PC-3 (cell line): ENCODE measurements around the gene LSMEM2.

ENCODE experiments used
- EZH2 ChIP-seq: fragments of 300-600 bp; sonication (generic); IDR thresholded peaks from one replicate; pipeline ENCODE4 v1.6.1; 2017; ENCODE audit warnings: antibody characterized with exemption, mild to moderate bottlenecking, low read length; ENCODE audit not compliant: unreplicated experiment
- EZH2phosphoT487 ChIP-seq: fragments of 300-600 bp; sonication (generic); IDR thresholded peaks from 2 replicates; pipeline ENCODE4 v1.6.1; 2018; ENCODE audit warnings: mild to moderate bottlenecking, antibody characterized with exemption, low read length, borderline replicate concordance
- TF ChIP-seq, protein P1 (sequence below): fragments of 300-600 bp; sonication (generic); conservative IDR thresholded peaks from 2 replicates; pipeline ENCODE4 v1.5.1; 2017; ENCODE audit warnings: antibody characterized with exemption, low read depth, mild to moderate bottlenecking, low read length

DNA sequence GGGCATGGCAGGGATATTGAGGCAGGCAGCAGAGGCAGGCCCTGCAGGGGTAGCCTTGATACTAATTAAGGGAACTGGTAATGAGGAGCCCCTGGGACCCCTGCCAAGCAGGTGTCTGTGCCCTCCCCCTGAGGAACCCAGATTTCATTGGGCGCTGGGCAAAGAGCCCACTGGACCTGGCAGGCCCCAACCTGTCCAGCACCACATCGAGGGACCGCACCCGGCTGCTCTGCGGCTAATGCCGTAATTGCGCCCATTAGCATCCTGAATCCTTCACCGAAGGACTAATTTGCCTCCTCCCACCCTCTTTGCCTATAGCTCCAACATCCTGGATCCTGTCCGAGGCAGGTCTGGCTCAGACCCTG is 23.7 kb upstream of the LSMEM2 start:
- TF ChIP-seq, protein P1, sequence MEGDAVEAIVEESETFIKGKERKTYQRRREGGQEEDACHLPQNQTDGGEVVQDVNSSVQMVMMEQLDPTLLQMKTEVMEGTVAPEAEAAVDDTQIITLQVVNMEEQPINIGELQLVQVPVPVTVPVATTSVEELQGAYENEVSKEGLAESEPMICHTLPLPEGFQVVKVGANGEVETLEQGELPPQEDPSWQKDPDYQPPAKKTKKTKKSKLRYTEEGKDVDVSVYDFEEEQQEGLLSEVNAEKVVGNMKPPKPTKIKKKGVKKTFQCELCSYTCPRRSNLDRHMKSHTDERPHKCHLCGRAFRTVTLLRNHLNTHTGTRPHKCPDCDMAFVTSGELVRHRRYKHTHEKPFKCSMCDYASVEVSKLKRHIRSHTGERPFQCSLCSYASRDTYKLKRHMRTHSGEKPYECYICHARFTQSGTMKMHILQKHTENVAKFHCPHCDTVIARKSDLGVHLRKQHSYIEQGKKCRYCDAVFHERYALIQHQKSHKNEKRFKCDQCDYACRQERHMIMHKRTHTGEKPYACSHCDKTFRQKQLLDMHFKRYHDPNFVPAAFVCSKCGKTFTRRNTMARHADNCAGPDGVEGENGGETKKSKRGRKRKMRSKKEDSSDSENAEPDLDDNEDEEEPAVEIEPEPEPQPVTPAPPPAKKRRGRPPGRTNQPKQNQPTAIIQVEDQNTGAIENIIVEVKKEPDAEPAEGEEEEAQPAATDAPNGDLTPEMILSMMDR = no peak
- TF ChIP-seq EZH2 = no peak
- no peak for TF ChIP-seq EZH2phosphoT487
